ENCODE results near the gene ZNF385A.

DNA sequence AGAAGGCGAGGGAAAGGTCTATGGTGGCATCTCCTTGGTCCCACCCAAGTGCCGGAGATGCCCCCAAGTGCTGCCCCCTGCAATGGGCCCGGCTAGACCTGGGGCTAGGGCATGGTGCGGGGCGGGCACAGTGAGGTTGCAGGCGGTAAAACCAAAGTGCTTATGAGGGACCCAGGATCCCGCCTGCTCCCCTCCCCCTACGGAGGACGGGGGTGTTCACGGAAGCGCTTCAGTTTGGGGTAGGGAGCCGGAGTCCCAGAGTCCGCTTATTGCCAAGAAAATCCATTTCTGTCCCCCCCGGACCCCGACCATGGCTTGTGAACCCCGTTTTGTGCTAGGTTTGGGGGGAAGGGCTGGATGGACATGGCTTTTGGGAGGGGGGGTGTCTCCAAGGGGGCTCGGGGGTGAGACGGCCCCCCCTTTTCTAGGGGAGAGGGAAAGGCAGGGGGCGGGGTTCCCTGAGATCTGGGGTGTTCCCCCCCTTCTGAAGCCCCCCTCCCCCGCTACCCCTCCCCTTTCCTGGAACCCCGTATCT, 14.9 kb downstream of the ZNF385A start:
- no peak for TF ChIP-seq EP300 (IDR thresholded peaks at IDR 0.05)
- no peak for TF ChIP-seq POLR2AphosphoS5 (IDR thresholded peaks at IDR 0.05)
- TF ChIP-seq, protein P1, sequence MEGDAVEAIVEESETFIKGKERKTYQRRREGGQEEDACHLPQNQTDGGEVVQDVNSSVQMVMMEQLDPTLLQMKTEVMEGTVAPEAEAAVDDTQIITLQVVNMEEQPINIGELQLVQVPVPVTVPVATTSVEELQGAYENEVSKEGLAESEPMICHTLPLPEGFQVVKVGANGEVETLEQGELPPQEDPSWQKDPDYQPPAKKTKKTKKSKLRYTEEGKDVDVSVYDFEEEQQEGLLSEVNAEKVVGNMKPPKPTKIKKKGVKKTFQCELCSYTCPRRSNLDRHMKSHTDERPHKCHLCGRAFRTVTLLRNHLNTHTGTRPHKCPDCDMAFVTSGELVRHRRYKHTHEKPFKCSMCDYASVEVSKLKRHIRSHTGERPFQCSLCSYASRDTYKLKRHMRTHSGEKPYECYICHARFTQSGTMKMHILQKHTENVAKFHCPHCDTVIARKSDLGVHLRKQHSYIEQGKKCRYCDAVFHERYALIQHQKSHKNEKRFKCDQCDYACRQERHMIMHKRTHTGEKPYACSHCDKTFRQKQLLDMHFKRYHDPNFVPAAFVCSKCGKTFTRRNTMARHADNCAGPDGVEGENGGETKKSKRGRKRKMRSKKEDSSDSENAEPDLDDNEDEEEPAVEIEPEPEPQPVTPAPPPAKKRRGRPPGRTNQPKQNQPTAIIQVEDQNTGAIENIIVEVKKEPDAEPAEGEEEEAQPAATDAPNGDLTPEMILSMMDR (IDR thresholded peaks at IDR 0.05): no peak
